Measurements from ENCODE around the gene TRIM62. TPM values are rescaled to one million over a fixed set of nuclear protein-coding genes. Genes with fewer than 3 reads are reported as not detected.

TRIM62 gene
- total RNA-seq, 4 donors from 2014 or later: 25.8 to 41.4 (median 34.0) TPM

GRCh38 chr1:33132549-33132948 lies 49.3 kb downstream of the TRIM62 start:
- no peak for DNase-seq (ENCODE audit: low spot score in 2 of 2)
- WGBS: 94% methylated on average over 2 of the region's 2 CpGs
- no peaks in the 10 kb centered on the region for H3K36me3 ChIP-seq
- peaks cover 28% of the 10 kb centered on the region for H3K4me1 ChIP-seq
- TF ChIP-seq POLR2A (IDR thresholded peaks at IDR 0.05) (no peak), CTCF (IDR thresholded peaks at IDR 0.05) (no peak), EP300 (IDR thresholded peaks at IDR 0.05) (no peak), POLR2AphosphoS5 (IDR thresholded peaks at IDR 0.05) (no peak)
- H3K9me3 ChIP-seq: no peaks in the 10 kb centered on the region
- no peak overlapping the region for H3K4me3 ChIP-seq
- H3K27me3 ChIP-seq: no peaks in the 10 kb centered on the region
- no peak overlapping the region for H3K27ac ChIP-seq

- no peaks in the 10 kb centered on the region for H3K36me3 ChIP-seq
- WGBS: 83% methylated on average over 2 of the region's 2 CpGs
- DNase-seq (ENCODE audit: low spot score in 2 of 2): no peak
- peaks cover 35% of the 10 kb centered on the region for H3K4me1 ChIP-seq
- TF ChIP-seq CTCF (IDR thresholded peaks at IDR 0.05) (no peak), POLR2AphosphoS5 (IDR thresholded peaks at IDR 0.05) (no peak), POLR2A (IDR thresholded peaks at IDR 0.05) (no peak), EP300 (IDR thresholded peaks at IDR 0.05) (no peak)
- no peak overlapping the region for H3K4me3 ChIP-seq
- H3K9me3 ChIP-seq: no peaks in the 10 kb centered on the region
- no peak overlapping the region for H3K27ac ChIP-seq
- no peaks in the 10 kb centered on the region for H3K27me3 ChIP-seq
Measured at GRCh38 chr1:33131191-33131590, 50.7 kb downstream of the TRIM62 start.

GRCh38 chr1:33130297-33130696 lies 51.5 kb downstream of the TRIM62 start:
- no peak for DNase-seq (ENCODE audit: low spot score in 2 of 2)
- Histone ChIP-seq H3K36me3 (no peaks in the 10 kb centered on the region), H3K9me3 (no peaks in the 10 kb centered on the region), H3K4me1 (peaks cover 38% of the 10 kb centered on the region), H3K27ac (peak overlapping the region; percentile 13), H3K4me3 (no peak overlapping the region), H3K27me3 (no peaks in the 10 kb centered on the region)
- TF ChIP-seq POLR2AphosphoS5 (IDR thresholded peaks at IDR 0.05) (no peak), EP300 (IDR thresholded peaks at IDR 0.05) (no peak), CTCF (IDR thresholded peaks at IDR 0.05) (no peak), POLR2A (IDR thresholded peaks at IDR 0.05) (no peak)
- WGBS: 66% methylated on average over 4 of the region's 4 CpGs

GRCh38 chr1:33128781-33129180 lies 53.1 kb downstream of the TRIM62 start:
- Histone ChIP-seq H3K36me3 (no peaks in the 10 kb centered on the region), H3K9me3 (no peaks in the 10 kb centered on the region), H3K4me1 (peaks cover 38% of the 10 kb centered on the region), H3K4me3 (no peak overlapping the region), H3K27me3 (no peaks in the 10 kb centered on the region), H3K27ac (peak overlapping the region; percentile 13)
- DNase-seq (ENCODE audit: low spot score in 2 of 2): no peak
- TF ChIP-seq POLR2AphosphoS5 (IDR thresholded peaks at IDR 0.05): no peak
- TF ChIP-seq CTCF (IDR thresholded peaks at IDR 0.05): no peak
- no peak for TF ChIP-seq POLR2A (IDR thresholded peaks at IDR 0.05)
- TF ChIP-seq EP300 (IDR thresholded peaks at IDR 0.05): no peak
- WGBS: 71% methylated on average over 4 of the region's 4 CpGs

GRCh38 chr1:33127001-33127823 lies 54.6 kb downstream of the TRIM62 start:
- TF ChIP-seq CTCF (IDR thresholded peaks at IDR 0.05): peak; percentile 76 to 92
- peak in 2 of 3 donors; percentile 95 to 96 for TF ChIP-seq POLR2AphosphoS5 (IDR thresholded peaks at IDR 0.05)
- TF ChIP-seq POLR2A (IDR thresholded peaks at IDR 0.05): peak in 1 of 2 donors; percentile 56
- TF ChIP-seq EP300 (IDR thresholded peaks at IDR 0.05): no peak
- Histone ChIP-seq H3K4me1 (peaks cover 50% of the 10 kb centered on the region), H3K4me3 (peak overlapping the region; percentile 73)

More at GRCh38 chr1:33127001-33127823, 54.6 kb downstream of the TRIM62 start:
- H3K9me3 ChIP-seq: no peaks in the 10 kb centered on the region
- peak; percentile 99 for DNase-seq (ENCODE audit: low spot score in 2 of 2)
- under 1% methylated on average over 44 of the region's 44 CpGs for WGBS
- H3K27ac ChIP-seq: peak overlapping the region; percentile 82
- H3K27me3 ChIP-seq: no peaks in the 10 kb centered on the region
- H3K36me3 ChIP-seq: no peaks in the 10 kb centered on the region

Data from suprapubic skin (tissue), 4 donors.